ENCODE measurements around the gene MYOM1. TPM values are rescaled to one million over a fixed set of nuclear protein-coding genes. Genes with fewer than 3 reads are reported as not detected.

MYOM1 gene
- total RNA-seq, 1 donor from 2014 or later, result 1.2 TPM

GRCh38 chr18:3246635-3247239 lies 27.0 kb upstream of the MYOM1 start:
- Histone ChIP-seq H3K9me3 (no peaks in the 10 kb centered on the region), H3K27me3 (no peaks in the 10 kb centered on the region), H3K36me3 (no peaks in the 10 kb centered on the region), H3K27ac (peak overlapping the region; percentile 98), H3K4me3 (peak overlapping the region; percentile 93 to 98), H3K4me1 (peaks cover 46% of the 10 kb centered on the region)
- intact Hi-C loops (cut with DNase I), result loop anchor here (10.0 kb wide), 3 partner anchors 92 to 312 kb away; partner anchors contain the start of gene LPIN2
- DNase-seq (ENCODE audit: extremely low spot score in 2 of 2), result no peak
- no peak for TF ChIP-seq POLR2A (IDR thresholded peaks at IDR 0.05)
- no peak for TF ChIP-seq POLR2AphosphoS5 (IDR thresholded peaks at IDR 0.05; ENCODE audit: insufficient read depth in 1 of 2, low read depth in 1 of 2)
- TF ChIP-seq CTCF (IDR thresholded peaks at IDR 0.05), result no peak

- no peaks in the 10 kb centered on the region for H3K9me3 ChIP-seq
- peak overlapping the region; percentile 93 to 98 for H3K4me3 ChIP-seq
- peak overlapping the region; percentile 98 for H3K27ac ChIP-seq
- peaks cover 39% of the 10 kb centered on the region for H3K4me1 ChIP-seq
- H3K27me3 ChIP-seq, result no peaks in the 10 kb centered on the region
- TF ChIP-seq POLR2A (IDR thresholded peaks at IDR 0.05), result no peak
- TF ChIP-seq POLR2AphosphoS5 (IDR thresholded peaks at IDR 0.05; ENCODE audit: insufficient read depth in 1 of 2, low read depth in 1 of 2), result peak; percentile 24 to 61
- peak; percentile 79 to 88 (median 87) for TF ChIP-seq CTCF (IDR thresholded peaks at IDR 0.05)
- peak in 1 of 2 donors; percentile 95 for DNase-seq (ENCODE audit: extremely low spot score in 2 of 2)
- intact Hi-C loops (cut with DNase I), result loop anchor here (10.0 kb wide), 3 partner anchors 91 to 311 kb away; partner anchors contain the start of gene LPIN2
- no peaks in the 10 kb centered on the region for H3K36me3 ChIP-seq
These were observed 26.3 kb upstream of the MYOM1 start for GRCh38 chr18:3245853-3246634.

- no peak for TF ChIP-seq POLR2A (IDR thresholded peaks at IDR 0.05)
- TF ChIP-seq POLR2AphosphoS5 (IDR thresholded peaks at IDR 0.05; ENCODE audit: insufficient read depth in 1 of 2, low read depth in 1 of 2), result no peak
- TF ChIP-seq CTCF (IDR thresholded peaks at IDR 0.05), result no peak
These were observed 25.4 kb upstream of the MYOM1 start for GRCh38 chr18:3245185-3245564.

GRCh38 chr18:3238742-3239141 lies 19.0 kb upstream of the MYOM1 start:
- Histone ChIP-seq H3K4me3 (no peak overlapping the region), H3K36me3 (no peaks in the 10 kb centered on the region)
- TF ChIP-seq CTCF (IDR thresholded peaks at IDR 0.05) (no peak), POLR2A (IDR thresholded peaks at IDR 0.05) (no peak), POLR2AphosphoS5 (IDR thresholded peaks at IDR 0.05; ENCODE audit: insufficient read depth in 1 of 2, low read depth in 1 of 2) (no peak)

More at GRCh38 chr18:3245185-3245564, 25.4 kb upstream of the MYOM1 start:
- H3K4me3 ChIP-seq, result peak overlapping the region in 1 of 2 donors; percentile 98
- no peaks in the 10 kb centered on the region for H3K9me3 ChIP-seq
- no peak for DNase-seq (ENCODE audit: extremely low spot score in 2 of 2)
- peak overlapping the region; percentile 98 for H3K27ac ChIP-seq
- intact Hi-C loops (cut with DNase I), result loop anchor here (10.0 kb wide), 3 partner anchors 90 to 310 kb away; partner anchors contain the start of gene LPIN2
- H3K36me3 ChIP-seq, result no peaks in the 10 kb centered on the region
- H3K27me3 ChIP-seq, result no peaks in the 10 kb centered on the region
- H3K4me1 ChIP-seq, result peaks cover 32% of the 10 kb centered on the region

More at GRCh38 chr18:3238742-3239141, 19.0 kb upstream of the MYOM1 start:
- Histone ChIP-seq H3K27ac (no peak overlapping the region), H3K9me3 (no peaks in the 10 kb centered on the region), H3K27me3 (no peaks in the 10 kb centered on the region), H3K4me1 (no peaks in the 10 kb centered on the region)
- intact Hi-C loops (cut with DNase I), result no loop called here
- no peak for DNase-seq (ENCODE audit: extremely low spot score in 2 of 2)
